GM12875 (cell line): ENCODE measurements around the gene PRXL2C.

ENCODE experiments used
- H3K4me3 ChIP-seq: one replicate; pipeline ENCODE4 v1.5.1; 2011; ENCODE audit warnings: low read depth, low read length, control low read depth
- TF ChIP-seq, protein P1 (sequence below): IDR thresholded peaks from 2 replicates; pipeline ENCODE4 v1.5.1; 2011; ENCODE audit warnings: low read depth, mild to moderate bottlenecking, control low read depth, inconsistent platforms, low read length, moderate library complexity, borderline replicate concordance; ENCODE audit not compliant: insufficient read depth

PRXL2C gene

DNA sequence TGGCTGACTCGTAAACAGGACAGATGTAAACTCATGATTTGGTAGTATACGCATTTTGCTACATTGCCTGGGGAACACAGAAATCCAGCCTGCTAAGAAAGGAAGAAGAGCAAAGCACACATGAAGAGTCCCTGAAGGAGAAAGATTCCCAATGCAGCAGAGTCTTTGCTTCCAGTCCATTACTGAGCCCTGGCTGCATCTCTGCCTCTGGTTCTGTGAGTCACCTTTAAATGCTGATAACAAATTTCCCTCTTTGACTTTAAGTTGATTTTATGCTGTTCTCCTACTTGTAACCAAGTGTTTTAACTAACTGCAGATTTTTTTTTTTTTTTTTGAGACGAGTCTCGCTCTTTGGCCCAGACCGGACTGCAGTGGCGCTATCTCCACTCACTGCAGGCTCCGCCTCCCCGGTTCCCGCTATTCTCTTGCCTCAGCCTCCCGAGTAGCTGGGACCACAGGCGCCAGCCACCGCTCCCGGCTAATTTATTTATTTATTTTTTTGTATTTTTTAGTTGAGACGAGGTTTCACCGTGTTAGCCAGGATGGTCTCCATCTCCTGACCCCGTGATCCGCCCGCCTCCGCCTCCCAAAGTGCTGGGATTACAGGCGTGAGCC lies 8.5 kb upstream of the PRXL2C start:
- no peak overlapping the region for H3K4me3 ChIP-seq
- TF ChIP-seq, protein P1, sequence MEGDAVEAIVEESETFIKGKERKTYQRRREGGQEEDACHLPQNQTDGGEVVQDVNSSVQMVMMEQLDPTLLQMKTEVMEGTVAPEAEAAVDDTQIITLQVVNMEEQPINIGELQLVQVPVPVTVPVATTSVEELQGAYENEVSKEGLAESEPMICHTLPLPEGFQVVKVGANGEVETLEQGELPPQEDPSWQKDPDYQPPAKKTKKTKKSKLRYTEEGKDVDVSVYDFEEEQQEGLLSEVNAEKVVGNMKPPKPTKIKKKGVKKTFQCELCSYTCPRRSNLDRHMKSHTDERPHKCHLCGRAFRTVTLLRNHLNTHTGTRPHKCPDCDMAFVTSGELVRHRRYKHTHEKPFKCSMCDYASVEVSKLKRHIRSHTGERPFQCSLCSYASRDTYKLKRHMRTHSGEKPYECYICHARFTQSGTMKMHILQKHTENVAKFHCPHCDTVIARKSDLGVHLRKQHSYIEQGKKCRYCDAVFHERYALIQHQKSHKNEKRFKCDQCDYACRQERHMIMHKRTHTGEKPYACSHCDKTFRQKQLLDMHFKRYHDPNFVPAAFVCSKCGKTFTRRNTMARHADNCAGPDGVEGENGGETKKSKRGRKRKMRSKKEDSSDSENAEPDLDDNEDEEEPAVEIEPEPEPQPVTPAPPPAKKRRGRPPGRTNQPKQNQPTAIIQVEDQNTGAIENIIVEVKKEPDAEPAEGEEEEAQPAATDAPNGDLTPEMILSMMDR: no peak

DNA sequence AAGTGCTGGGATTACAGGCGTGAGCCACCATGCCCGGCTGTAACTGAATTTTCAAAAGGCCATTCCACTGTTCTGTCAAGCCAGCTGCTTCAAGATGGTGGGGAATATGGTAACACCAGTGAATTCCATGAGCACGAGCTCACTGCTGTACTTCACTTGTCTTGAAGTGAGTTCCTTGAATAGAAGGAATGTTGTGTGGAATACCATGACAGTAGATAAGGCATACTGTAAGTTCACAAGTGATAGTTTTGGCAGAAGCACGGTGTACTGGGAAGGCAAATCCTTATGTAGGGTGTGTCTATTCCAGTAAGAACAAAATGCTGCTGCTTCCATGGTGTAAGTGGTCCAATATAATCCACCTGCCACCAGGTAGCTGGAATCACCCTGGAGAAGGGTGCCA lies 6.6 kb upstream of the PRXL2C start:
- H3K4me3 ChIP-seq: no peak overlapping the region
- TF ChIP-seq, protein P1: no peak

DNA sequence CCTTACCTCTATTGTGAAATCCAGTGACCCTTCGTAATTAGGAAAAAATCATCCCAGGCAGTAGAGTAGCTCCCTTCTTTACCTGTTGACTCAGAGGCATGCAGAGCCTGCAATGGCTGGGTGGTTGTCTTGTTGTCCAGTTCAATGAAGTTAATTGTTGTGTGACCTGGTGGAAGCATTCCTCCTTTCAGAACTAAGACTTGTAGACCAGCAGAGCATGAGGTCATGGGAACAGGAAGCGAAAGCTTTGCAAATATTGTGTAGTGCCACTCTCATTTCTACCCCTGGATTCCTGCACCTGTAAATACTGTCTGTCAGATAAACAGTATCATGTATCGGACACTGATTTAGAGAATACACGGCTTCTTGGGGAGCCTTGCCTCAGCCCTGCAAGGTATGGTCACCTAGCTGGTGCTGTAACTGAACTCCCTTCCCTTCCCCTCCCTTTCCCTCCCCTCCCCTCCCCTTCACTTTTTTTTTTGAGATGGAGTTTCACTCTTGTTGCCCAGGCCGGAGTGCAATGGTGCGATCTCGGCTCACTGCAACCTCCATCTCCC lies 5.7 kb upstream of the PRXL2C start:
- TF ChIP-seq, protein P1: no peak
- H3K4me3 ChIP-seq: no peak overlapping the region

DNA sequence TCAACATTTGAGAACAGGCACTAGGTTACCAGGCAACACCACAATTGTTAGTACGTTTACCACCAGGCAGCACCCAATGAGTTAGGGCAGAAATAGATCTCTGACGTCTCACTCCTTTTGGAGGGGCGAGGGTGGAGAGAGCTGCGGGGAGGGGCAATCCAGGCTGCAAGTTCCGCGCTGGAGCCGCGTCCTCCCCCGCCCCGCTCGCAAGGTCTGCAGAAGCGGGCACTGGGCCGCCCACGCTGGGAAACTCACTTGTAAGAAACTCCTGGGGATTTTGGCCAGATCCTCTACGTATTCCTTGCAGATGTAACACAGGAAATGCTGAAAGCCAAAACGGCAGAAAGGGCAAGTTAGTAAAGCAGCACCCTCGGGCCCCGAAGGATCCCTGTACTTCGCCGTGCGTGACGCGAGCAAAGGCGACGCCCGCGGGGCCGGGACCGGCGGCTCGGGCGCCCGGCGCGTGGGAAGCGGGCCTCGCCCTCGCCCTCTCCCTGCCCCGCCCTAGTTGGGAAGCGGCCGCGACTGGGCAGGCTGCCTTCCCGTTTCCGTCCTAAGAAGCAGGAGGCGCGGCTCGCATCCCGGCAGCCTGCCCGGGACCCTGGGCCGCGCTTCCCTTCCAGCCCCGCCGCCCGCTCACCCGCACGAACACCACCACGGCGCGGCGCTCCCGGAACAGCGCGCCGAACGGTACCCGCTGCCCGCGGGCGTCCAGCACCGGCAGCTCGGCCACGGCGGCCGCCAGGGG lies 493 bp downstream of the PRXL2C start:
- peak overlapping the region; percentile 55 for H3K4me3 ChIP-seq
- TF ChIP-seq, protein P1: no peak

DNA sequence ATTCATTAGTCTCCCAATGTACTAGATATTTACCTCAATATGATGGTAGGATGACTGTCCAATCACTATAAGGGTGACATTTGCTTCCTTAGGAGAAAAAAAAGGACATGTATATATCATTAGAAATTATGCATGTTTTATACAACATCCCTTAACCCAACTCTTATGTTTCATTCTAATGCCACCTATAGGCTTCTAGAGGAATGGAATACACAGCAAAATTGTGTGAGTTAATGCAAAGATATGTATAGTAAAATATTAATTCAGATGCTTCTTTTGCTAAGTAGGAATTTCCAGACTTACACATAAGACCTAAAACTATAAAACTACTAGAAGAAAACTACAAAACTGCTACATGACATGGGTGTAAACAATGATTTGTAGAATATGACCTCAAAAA lies 3.5 kb downstream of the PRXL2C start:
- TF ChIP-seq, protein P1: no peak
- H3K4me3 ChIP-seq: no peak overlapping the region

DNA sequence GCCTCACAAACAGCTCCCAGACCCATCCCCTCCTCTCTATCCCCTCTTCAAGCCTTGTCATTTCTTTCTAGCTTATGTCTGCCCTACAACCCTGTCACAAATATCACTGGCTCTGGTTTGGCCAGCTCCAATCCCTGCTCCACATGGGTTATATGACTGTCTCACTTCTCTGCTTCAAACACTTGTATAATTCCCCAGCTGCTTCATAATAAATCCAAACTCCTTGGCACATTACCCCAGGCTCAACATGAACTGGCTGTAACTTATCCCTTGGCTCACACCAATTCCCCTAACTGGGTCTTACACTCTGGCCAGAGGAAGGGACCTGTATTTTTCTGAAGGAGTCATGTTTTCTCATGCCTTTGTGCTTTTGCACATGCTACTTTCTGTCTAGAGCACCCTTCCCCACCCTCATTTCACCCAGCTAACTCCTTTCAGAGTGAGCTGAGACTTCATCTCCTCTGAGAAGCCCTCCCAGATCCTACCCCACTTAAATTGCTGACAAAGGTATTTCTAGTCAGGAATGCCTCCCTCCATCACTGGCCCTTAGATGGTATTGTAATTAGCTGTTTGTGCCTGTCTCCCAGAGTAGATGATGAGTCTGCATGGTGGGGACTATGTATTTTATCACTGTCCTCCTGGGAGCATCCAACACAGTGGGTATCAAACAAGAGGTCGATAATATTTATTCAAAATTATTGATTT lies 5.3 kb downstream of the PRXL2C start:
- H3K4me3 ChIP-seq: no peak overlapping the region
- TF ChIP-seq, protein P1: no peak
